Germinal center (tissue), 1 donor: ENCODE results near the gene GNA14.
"Not testable (repeated sequence)": the region's sequence is repeated elsewhere in the genome, so short reads cannot be mapped to it uniquely, and the experiment has no call there.

ENCODE experiments used
- DNase-seq: peaks from one replicate; pipeline ENCODE4 v3.0.0; 2012; ENCODE audit warnings: mixed read lengths, low spot score

GNA14 gene

GRCh38 chr9:77588271-77588937 is 59.7 kb downstream of the GNA14 start:
- no peak for DNase-seq

GRCh38 chr9:77587851-77588250 is 60.3 kb downstream of the GNA14 start:
- DNase-seq = no peak

- no peak for DNase-seq
Measured at GRCh38 chr9:77587042-77587441, 61.1 kb downstream of the GNA14 start.

GRCh38 chr9:77586591-77586990 is 61.5 kb downstream of the GNA14 start:
- DNase-seq = no peak

- no peak for DNase-seq
Measured at GRCh38 chr9:77585335-77585786, 62.8 kb downstream of the GNA14 start.

GRCh38 chr9:77584927-77585326 is 63.2 kb downstream of the GNA14 start:
- not testable (repeated sequence) for DNase-seq

GRCh38 chr9:77582961-77583576 is 65.1 kb downstream of the GNA14 start:
- DNase-seq = no peak

GRCh38 chr9:77582525-77582924 is 65.6 kb downstream of the GNA14 start:
- no peak for DNase-seq

GRCh38 chr9:77575785-77576184 is 72.3 kb downstream of the GNA14 start:
- no peak for DNase-seq

- no peak for DNase-seq
Measured at GRCh38 chr9:77569335-77569734, 78.8 kb downstream of the GNA14 start.

- no peak for DNase-seq
Measured at GRCh38 chr9:77563174-77563573, 84.9 kb downstream of the GNA14 start.

GRCh38 chr9:77562019-77562748 is 85.9 kb downstream of the GNA14 start:
- no peak for DNase-seq

- DNase-seq = no peak
Measured at GRCh38 chr9:77561331-77562018, 86.6 kb downstream of the GNA14 start.

GRCh38 chr9:77556396-77556795 is 91.7 kb downstream of the GNA14 start:
- no peak for DNase-seq

- DNase-seq = no peak
Measured at GRCh38 chr9:77554586-77555105, 93.5 kb downstream of the GNA14 start.

- DNase-seq = no peak
Measured at GRCh38 chr9:77547106-77547730, 100.9 kb downstream of the GNA14 start.

GRCh38 chr9:77546376-77546950 is 101.7 kb downstream of the GNA14 start:
- DNase-seq = no peak

- no peak for DNase-seq
Measured at GRCh38 chr9:77544546-77544945, 103.6 kb downstream of the GNA14 start.

GRCh38 chr9:77543131-77543822 is 104.8 kb downstream of the GNA14 start:
- DNase-seq = no peak

- DNase-seq = no peak
Measured at GRCh38 chr9:77541600-77541999, 106.5 kb downstream of the GNA14 start.

GRCh38 chr9:77541055-77541454 is 107.1 kb downstream of the GNA14 start:
- DNase-seq = no peak
